GM21619 (cell line): ENCODE measurements around the gene TLR10.
"Not testable (repeated sequence)": the region's sequence is repeated elsewhere in the genome, so short reads cannot be mapped to it uniquely, and the experiment has no call there.

Source experiments
- ATAC-seq: cut with Tn5 transposase; IDR thresholded peaks from one replicate; pipeline ENCODE4 v1.9.1; 2021; ENCODE audit not compliant: unreplicated experiment

Gene TLR10, protein sequence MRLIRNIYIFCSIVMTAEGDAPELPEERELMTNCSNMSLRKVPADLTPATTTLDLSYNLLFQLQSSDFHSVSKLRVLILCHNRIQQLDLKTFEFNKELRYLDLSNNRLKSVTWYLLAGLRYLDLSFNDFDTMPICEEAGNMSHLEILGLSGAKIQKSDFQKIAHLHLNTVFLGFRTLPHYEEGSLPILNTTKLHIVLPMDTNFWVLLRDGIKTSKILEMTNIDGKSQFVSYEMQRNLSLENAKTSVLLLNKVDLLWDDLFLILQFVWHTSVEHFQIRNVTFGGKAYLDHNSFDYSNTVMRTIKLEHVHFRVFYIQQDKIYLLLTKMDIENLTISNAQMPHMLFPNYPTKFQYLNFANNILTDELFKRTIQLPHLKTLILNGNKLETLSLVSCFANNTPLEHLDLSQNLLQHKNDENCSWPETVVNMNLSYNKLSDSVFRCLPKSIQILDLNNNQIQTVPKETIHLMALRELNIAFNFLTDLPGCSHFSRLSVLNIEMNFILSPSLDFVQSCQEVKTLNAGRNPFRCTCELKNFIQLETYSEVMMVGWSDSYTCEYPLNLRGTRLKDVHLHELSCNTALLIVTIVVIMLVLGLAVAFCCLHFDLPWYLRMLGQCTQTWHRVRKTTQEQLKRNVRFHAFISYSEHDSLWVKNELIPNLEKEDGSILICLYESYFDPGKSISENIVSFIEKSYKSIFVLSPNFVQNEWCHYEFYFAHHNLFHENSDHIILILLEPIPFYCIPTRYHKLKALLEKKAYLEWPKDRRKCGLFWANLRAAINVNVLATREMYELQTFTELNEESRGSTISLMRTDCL

DNA sequence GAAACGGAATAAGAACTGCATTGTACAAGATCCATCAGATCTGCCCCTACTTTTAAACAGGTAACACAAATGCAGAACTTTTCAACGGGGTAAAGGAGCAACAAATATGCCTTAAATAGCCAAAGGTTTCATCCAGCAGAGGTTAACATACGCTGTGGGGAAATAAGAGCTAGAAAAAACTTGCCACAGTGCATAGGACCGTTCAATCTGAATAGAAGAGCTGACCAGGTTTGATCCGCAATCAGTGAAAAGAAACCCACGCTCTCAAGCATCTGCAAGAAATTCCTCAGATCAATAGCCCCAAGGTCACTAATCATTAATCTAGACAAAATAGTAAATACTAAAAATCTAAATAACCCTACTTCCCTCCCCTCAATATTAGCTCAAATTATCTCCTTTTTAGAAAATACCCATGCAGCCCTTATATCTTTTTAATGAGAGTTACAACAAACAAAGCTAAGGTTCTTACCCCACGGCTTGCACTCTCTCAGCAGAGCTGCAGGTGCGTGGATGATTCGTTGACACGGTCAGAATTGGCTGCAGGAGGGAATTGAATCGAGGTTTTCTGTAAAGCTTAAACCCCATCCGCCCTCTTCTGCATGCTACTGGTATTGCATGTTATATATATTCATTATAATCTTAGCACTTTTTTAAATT is at the start of gene TLR10:
TSS of gene TLR10 (minus strand) at position 539 of the 657 bp plus-strand sequence. CDS start 7,400 bp downstream, outside the sequence.
- peak; percentile 73 for ATAC-seq

DNA sequence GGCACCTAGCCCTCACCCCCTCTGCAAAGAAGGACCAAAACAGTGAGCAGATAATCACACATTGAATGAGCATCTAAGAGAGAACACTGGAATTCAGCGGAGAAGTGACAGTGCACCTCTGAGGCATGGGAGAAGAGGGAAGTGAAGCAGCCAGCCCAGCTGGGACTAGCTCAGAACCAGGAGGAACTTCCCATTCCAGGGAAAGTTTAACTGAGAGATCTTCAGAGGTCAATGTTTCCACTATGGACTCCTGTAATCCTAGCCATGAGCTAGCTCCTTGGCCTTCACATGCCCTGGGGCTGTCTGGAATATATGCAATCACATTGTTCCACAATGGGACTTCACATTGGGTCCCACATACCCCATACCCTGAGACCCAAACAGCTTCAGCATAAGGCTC is 49.4 kb upstream of the TLR10 start:
- no peak for ATAC-seq

DNA sequence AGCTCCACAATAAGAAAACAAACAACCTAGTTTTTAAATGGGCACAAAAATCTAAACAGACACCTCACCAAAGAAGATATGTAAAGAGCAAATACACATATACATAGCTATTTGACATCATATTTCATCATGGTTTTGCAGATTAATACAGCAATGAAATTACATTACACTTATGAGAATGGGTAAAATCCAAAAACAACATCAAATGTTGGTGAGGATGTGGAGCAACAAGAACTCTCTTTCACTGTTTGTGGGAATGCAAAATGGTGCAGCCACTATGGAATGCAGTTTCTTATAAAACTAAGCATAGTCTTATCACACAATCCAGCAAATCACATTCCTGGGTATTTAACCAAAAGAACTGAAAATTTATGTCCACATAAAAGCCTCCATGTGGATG is 48.9 kb upstream of the TLR10 start:
- ATAC-seq = no peak

DNA sequence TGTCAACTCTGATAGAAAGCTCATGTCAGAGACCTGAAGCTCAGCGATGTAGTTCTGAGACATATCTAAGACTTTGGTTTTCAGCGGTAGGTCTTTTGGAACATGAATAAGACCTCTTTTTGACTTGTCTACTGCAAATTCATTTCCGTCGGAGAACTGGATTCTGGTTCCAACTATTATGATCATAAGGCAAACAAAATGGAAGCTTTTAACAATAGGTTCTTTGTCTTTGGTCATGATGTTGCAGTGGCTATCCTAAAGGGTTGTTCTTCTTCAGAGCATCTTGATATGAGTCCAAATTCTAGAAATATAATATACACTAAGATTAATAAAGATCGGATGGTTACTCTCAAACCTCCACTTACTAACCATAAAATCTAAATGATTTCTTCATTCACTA is 46.4 kb upstream of the TLR10 start:
- no peak for ATAC-seq

DNA sequence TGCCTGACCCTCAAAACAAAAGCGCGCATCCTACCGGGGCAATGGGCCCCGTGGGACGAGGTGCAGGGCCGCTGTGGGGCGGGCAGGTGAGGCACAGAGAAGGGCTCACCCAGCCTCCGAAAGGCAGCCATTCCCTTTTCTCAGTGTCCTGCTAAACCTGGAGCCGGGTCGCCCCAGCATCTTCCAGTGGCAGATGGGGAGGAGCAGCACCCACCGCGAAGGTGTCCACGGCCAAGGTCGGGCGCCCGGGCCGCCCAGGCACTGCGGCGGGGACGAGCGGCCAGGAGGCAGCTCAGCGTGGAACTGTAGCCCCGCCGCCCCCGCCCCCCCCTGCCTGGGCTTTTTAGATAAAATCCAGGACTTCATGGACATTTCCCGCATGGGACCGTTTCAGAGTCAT is 41.0 kb upstream of the TLR10 start:
- no peak for ATAC-seq

DNA sequence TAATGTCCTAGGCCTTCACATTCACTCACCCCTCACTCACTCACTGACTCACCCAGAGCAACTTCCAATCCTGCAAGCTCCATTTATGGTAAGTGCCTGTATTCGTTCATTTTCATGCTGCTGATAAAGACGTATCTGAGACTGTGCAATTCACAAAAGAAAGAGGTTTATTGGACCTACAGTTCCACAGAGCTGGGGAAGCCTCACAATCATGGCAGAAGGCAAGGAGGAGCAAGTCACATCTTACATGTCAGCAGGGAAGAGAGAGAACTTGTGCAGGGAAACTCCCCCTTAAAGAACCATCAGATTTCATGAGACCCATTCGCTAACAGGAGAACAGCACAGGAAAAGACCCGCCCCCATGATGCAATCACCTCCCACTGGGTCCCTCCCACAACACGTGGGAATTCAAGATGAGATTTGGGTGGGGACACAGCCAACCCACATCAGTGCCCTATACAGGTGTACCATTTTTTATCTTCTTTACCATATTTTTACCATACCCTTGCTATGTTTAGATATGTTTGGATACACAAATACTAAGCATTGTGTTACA is 40.0 kb upstream of the TLR10 start:
- no peak for ATAC-seq

DNA sequence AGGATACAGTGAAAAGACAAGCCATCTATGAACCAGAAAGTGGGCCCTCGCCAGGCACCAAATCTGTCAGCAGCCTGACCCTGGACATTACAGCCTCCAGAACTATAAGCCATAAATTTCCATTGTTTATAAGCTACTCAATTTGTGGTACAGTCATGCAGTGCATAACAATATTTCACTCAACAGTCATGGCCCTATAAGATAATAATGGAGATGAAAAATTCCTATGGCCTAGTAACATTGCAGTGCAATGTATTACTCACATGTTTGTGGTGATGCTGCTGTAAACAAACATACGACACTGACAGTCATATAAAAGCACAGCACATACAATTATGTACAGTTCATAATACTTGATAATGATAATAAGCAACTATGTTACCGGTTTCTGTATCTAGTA is 38.9 kb upstream of the TLR10 start:
- ATAC-seq = no peak

DNA sequence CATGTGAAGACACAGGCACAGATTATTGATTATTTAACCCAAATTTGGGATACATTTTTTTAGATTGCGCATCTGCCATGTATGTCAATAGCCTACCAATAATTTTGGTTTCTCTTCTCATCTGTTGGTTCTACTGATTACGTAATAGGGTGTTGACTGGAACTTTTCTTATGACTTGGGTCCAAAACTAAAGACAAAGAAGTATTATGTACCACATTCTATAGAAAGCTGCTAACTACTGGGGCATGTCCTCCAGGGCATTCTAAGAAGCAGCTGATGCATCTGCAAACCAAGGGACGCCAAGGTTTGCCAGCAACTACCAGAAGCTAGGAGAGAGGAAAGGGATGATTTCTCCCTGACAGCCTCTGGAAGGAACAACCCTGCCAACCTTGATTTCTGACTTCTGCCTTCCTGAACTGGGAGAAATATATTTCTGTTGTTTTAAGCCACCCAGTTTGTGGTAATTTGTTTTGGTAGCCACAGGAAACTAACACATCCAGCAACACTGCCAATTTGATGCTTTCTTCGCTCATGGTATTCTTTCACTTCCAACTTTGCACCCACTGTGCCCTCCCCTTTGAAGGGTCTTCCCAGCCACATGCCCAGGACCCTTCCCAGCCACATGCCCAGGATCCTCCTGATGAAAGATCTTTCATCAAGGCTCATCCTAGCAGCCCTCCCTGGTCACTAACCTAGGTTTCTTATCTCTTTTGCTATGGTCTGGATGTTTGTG is 37.7 kb upstream of the TLR10 start:
- ATAC-seq = peak; percentile 33

DNA sequence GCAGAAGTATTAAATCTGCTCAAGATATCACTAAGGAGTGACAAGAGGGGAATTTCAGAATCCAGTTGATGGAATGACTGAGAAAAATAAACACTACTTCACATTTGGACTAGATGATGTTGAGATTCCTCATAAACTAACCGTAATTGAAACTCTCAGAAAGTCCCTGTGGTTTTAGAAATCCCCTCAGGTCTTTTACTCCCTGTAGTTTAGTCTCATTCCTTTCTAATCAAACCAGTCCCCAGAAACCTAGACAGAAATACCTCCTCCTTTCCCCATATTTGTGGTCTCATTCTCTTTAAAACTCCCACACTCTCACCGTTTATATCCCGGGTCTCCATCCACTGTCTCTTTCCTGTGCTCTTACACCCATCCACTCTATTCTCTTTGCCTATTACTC is 36.8 kb upstream of the TLR10 start:
- peak; percentile 35 for ATAC-seq

DNA sequence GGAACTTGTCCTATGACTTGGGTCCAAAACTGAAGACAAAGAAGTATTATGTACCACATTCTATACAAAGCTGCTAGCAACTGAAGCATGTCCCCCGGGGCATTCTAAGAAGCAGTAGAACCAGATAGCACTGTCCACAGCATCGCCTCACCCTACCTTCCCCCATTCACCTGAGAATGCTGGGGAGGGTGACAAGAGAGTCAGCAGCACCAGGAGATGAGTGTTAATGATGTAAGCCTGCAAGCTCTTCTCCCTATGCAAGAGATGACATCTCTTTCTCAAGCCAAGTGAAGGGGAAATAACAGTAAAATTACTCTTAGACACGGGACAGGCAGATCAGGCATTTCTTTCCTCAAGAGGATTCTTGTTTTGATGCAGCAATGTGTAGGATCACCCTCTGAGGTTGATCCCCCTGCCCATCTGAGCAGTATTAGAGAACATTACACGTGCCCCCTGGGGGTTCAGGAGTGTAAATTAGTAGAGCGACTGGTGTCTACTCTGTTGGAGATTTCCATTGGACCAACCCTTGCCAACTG is 35.7 kb upstream of the TLR10 start:
- ATAC-seq = peak; percentile 56

DNA sequence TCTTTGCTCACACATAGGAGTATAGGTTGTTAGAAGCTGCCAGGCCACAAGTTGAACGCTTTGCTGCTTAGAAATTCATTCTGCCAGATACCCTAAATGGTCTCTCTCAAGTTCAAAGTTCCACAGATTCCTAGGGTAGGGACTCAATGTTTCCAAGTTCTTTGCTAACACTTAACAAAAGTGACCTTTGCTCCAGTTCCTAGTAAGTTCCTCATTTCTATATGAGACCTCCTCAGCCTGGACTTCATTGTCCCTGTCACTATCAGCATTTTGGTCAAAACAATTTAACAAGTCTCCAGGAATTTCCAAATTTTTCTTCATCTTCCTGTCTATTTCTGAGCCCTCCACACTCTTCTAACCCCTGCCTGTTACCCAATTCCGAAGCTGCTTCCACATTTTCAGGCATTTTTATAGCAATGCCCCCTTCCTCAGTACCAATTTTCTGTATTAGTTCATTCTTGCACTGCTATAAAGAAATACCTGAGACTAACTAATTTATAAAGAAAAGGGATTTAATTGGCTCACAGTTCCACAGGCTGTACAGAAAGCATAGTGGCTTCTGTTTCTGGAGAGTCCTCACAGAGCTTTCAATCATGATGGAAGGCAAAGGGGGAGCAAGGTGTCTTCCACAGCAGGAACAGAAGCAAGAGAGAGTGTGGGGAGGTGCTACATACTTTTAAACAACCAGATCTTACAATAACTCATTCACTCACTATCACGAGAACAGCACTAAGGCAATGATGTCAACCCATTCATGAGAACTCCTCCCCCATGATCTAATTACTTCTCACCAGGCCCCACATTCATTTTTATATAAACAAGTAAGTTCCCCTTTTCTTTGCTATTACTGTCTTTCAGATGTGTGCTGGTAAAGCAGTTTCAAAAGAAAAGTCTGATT is 33.3 kb upstream of the TLR10 start:
- no peak for ATAC-seq

DNA sequence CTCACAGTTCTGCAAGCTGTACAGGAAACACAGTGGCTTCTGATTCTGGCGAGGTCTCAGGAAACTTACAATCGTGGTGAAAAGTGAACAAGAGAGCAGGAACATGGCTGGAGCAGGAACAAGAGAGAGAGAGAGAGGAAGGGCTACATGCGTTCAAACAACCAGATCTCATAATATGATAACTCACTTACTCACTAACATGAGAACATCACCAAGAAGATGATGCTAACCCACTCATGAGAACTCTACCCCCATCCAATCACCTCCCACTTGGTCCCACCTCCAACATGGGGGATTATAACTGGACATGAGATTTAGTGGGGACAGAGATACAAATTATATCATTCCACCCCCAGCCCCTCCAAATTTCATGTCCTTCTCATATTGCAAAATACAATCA is 31.6 kb upstream of the TLR10 start:
- ATAC-seq = no peak

DNA sequence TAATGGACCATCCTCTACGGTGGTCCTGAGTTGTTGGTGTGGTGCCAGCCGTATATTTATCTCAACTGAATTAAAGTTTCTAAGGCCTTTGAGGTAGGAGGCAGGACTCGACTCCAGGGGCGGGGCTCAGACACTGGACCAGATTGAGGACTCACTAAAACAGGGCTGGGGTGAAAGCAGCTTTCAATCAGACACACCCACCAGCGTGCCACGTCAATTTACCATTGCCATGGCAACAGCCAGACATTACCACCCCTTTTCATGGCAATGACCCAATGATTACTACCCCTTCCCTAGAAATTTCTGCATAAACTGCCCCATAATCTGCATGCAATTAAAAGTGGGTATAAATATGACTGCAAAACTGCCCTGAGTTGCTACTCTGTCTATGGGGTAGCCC is 28.5 kb upstream of the TLR10 start:
- no peak for ATAC-seq

DNA sequence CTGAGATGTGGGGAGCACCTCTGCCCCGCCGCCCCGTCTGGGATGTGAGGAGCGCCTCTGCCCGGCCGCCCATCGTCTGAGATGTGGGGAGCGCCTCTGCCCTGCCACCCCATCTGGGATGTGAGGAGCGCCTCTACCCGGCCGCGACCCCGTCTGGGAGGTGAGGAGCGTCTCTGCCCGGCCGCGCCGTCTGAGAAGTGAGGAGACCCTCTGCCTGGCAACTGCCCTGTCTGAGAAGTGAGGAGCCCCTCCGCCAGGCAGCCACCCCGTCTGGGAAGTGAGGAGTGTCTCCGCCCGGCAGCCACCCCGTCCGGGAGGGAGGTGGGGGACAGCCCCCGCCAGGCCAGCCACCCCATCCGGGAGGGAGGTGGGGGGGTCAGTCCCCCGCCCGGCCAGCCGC is 24.7 kb upstream of the TLR10 start:
- not testable (repeated sequence) for ATAC-seq

DNA sequence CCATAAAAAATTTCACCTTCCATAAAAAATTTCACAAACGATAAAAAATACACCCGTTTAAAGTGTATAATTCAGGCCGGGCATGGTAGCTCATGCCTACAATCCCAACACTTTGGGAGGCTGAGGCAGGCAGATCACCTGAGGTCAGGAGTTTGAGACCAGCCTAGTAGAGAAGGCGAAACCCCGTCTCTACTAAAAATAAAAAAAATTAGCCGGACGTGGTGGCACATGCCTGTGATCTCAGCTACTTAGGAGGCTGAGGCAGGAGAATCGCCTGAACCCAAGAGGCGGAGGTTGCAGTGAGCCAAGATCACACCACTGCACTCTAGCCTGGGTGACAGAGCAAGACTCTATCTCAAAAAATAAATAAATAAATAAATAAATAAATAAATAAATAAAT is 23.5 kb upstream of the TLR10 start:
- not testable (repeated sequence) for ATAC-seq

DNA sequence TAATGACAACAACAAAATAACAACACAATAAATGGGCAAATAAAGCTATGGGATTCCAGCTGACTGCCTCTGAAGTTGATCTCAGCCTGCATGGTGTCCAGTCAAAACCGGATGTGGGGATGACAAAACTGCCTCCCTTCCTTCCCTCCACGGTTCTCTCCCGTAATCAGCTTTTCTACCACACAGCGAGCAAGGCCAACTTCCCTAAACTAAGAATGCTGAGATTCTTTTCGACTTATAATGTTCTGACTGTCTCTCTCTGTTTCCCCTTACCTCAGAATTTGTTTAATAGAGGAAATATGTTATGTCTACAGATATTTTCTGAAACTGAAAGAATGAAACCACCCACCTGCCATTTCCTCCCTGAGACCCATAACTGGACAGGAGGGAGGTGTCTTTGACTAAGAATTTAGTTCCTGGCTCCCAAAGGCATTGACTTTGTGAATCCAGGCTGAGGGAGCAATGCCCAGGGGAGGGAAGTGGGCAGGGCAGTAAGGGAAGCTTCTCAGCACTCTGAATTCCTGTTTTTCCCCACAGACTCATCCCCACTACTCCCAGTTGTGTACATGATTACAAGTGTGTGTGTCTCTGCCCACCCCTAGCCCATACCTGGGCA is 22.8 kb upstream of the TLR10 start:
- ATAC-seq = peak; percentile 82

DNA sequence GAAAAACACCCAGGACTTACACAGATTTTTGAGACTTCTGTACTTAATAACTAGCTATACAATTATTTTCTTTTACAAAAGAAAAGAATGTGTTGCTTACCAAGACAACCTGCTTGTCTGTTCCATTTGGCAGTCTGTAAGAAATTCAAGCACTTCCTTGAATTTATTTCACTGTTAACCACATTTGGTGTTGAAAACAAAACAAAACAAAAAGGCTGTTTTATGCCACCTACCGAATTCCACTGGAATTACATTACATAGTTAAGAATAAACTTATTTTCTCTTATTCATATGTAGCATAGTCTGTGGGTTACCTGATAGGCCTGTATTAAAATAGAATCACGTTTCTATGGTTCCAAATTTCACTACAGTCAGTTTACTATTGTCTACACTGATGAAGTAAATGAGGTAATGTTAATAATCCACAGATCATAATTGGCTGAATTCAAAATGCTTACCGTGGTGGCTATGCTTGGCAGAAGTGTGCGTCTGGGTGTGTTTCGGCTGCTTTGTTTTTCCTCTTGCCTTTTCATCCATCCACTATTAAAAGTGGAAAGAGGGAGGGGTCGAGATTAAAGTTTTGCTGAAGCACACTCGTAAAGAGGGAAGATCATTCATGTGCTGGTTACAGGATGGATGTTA is 22.0 kb upstream of the TLR10 start, which contains the start of gene TLR1:
TSS of gene TLR1 (minus strand) at position 138 of the 642 bp plus-strand sequence. CDS start 5,960 bp downstream, outside the sequence.
- no peak for ATAC-seq
